PFSK-1 (cell line): Measurements from ENCODE around the gene DDX10.

Source experiments
- FOXP2 ChIP-seq: optimal IDR thresholded peaks from 2 replicates; pipeline ENCODE3; 2011; ENCODE audit warnings: borderline replicate concordance, control low read depth, inconsistent platforms; ENCODE audit not compliant: insufficient read depth; ENCODE audit errors: extremely low read length, extremely low read depth
- POLR2AphosphoS5 ChIP-seq: IDR thresholded peaks from 2 replicates; pipeline ENCODE4 v1.6.1; 2012; ENCODE audit warnings: low read depth, mild to moderate bottlenecking, control low read depth, low read length, moderate library complexity
- REST ChIP-seq, 2 experiments: IDR thresholded peaks; 2 replicates each; pipeline versions ENCODE4 v1.6.1 to v1.8.0; 2011 to 2012; ENCODE audit warnings: low read depth in 2 of 2, low read length in 2 of 2, control low read depth in 1 of 2, inconsistent platforms in 1 of 2, mild to moderate bottlenecking in 1 of 2, moderate library complexity in 1 of 2; ENCODE audit not compliant: insufficient read depth in 1 of 2
- SIN3A ChIP-seq: IDR thresholded peaks from 2 replicates; pipeline ENCODE4 v1.6.1; 2012; ENCODE audit warnings: mild to moderate bottlenecking, low read length, moderate library complexity, borderline replicate concordance; ENCODE audit not compliant: insufficient read depth
- TAF1 ChIP-seq: IDR thresholded peaks from 2 replicates; pipeline ENCODE4 v1.6.1; 2012; ENCODE audit warnings: low read length, control low read depth, borderline replicate concordance; ENCODE audit not compliant: insufficient read depth

The DDX10 gene

DNA sequence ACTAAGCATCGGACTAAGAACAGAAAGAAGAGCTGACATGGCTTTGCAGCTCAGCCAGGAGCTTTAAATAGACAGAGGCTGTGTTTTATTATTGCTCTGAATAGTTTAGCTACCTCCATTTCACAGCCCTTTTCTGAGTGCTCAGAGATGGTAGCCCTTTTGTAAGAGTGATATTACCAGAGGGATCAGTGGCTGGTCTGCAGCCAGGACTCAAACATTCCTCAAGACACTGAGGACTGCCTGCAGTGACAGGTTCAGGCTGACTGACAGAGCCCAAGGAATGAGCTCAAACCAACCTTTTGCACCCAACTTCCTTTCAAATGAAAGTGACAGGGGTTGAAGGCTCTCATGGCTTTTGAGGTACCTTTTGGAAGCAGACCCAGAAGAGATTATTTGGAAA is 189.0 kb downstream of the DDX10 start:
- TF ChIP-seq SIN3A (no peak), REST (IDR thresholded peaks at IDR 0.05; ENCODE audit: insufficient read depth in 1 of 2, low read depth in 2 of 2, low read length in 2 of 2) (no peak), POLR2AphosphoS5 (no peak), FOXP2 (no peak), TAF1 (no peak)

- no peak for TF ChIP-seq REST (IDR thresholded peaks at IDR 0.05; ENCODE audit: insufficient read depth in 1 of 2, low read depth in 2 of 2, low read length in 2 of 2)
- no peak for TF ChIP-seq FOXP2
- no peak for TF ChIP-seq TAF1
- no peak for TF ChIP-seq SIN3A
- TF ChIP-seq POLR2AphosphoS5, result no peak
Observed at GRCh38 chr11:108854346-108854745, 189.5 kb downstream of the DDX10 start.

- TF ChIP-seq POLR2AphosphoS5, result no peak
Observed at GRCh38 chr11:108857382-108857781, 192.5 kb downstream of the DDX10 start.

DNA sequence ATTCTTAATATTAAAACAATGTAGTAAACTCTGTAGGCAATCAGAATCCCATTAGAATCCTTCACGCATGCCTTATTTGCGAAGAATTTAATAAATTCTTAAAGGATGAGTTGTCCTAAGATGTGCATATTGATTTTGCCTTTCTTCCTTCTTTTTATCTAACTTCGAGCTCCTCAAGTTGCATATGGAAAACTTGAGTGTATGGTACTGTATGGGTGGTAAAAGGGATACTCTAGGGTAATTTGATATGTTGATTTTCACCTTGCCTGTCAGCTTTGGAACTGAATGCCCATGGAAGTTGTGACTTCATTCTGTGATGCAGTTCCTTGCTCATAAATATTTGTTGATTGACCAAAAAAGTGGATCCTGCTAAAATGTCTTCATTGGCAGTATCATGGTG is 193.8 kb downstream of the DDX10 start:
- TF ChIP-seq SIN3A (no peak), FOXP2 (no peak), POLR2AphosphoS5 (no peak), TAF1 (no peak), REST (IDR thresholded peaks at IDR 0.05; ENCODE audit: insufficient read depth in 1 of 2, low read depth in 2 of 2, low read length in 2 of 2) (no peak)

DNA sequence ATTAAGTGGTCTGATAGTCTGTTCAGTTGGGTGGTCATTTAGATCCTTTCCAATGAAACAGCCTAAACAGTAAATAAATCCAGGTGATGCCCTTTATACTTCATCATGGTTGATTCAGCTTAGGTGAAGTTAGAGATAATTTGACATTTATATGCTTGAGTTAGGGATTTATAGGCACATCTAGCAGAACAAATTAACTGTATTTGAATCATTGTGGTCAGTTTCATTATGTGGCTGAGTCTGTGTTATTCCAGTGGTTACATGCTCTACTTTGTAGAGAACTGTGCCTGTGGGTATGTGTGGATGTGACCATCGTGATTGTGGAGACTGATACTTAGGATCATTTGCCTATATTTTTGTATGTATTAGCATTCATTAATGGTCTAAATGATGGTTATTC is 194.6 kb downstream of the DDX10 start:
- TF ChIP-seq REST (IDR thresholded peaks at IDR 0.05; ENCODE audit: insufficient read depth in 1 of 2, low read depth in 2 of 2, low read length in 2 of 2) (no peak), FOXP2 (no peak), SIN3A (no peak), TAF1 (no peak), POLR2AphosphoS5 (no peak)
